Ramos (cell line): ENCODE results near the gene NPM3.

ENCODE experiments used
- in situ Hi-C: fragments of 300-500 bp; cut with MboI; formaldehyde crosslinking; loops from one replicate; pipeline ENCODE4 v1.14.3; 2022; ENCODE audit warnings: low sequenced_read_pairs; ENCODE audit not compliant: unreplicated experiment

NPM3 gene, protein sequence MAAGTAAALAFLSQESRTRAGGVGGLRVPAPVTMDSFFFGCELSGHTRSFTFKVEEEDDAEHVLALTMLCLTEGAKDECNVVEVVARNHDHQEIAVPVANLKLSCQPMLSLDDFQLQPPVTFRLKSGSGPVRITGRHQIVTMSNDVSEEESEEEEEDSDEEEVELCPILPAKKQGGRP

DNA sequence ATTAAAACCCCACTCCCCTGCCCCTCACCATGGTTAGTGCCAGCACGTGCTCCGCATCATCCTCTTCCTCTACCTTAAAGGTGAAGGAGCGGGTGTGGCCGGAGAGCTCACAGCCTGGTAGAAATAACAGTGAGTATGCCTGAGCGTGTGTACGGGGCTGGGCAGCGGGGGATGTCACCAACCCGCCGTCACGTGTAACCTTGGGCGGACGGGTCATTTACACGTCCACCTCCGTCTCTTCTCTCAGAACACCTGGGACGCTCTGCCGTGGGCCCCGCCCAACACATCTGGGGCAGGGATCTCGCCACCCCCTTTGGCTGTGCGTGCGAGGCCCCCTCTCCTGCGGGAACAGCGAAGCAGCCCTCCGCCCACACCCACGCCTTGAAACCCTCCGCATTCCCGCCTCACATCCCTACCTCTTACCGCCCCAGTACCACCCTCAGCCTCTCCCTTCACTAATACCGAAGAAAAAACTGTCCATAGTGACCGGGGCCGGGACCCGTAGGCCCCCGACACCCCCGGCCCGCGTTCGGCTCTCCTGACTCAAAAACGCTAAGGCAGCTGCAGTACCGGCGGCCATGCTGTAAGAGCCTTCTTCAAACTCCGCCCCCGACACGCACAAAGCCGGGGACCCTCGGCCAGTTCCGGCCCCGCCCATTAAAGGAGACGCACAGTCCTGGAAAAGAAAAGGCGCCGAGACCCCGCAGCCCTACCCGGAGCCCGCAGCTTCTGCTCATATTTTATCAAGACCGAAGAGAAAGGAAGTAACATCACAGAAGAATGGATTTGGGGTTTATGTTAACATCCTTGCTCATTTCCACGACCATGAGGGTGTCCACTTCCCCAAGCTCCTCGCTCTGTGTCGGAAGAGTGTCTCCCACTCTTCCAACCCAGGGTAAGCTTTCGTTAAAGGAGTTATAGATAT, at the start of gene NPM3:
Gene NPM3 (minus strand): TSS at position 636 of the 925 bp plus-strand sequence. CDS start 56 bp downstream, at position 580.
- in situ Hi-C loops, result loop anchor here (5.0 kb wide), 1 partner anchor 176 kb away; no protein-coding TSS in a partner anchor

DNA sequence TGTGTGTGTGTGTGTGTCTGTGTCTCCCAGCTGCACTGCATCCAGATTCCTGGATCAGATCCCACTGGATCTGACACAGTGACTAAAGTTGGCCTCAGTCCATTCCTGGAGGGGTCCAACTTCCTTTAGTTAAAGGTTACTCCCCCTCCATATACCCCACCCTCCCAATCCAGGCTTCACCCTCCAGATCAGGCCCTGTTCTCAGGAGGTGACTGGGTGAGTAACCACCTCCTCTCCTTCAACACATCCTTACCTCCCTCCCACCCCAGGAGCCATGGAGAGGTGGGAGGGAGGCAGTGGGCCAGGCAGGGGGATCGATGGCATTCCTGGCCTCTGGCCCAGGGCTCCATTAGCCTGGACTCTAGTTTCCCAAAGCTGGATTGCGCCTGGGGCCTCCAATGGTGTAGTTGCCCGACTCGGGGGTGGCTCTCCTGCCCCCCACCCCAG, 49.1 kb upstream of the NPM3 start:
- in situ Hi-C loops, result no loop called here

DNA sequence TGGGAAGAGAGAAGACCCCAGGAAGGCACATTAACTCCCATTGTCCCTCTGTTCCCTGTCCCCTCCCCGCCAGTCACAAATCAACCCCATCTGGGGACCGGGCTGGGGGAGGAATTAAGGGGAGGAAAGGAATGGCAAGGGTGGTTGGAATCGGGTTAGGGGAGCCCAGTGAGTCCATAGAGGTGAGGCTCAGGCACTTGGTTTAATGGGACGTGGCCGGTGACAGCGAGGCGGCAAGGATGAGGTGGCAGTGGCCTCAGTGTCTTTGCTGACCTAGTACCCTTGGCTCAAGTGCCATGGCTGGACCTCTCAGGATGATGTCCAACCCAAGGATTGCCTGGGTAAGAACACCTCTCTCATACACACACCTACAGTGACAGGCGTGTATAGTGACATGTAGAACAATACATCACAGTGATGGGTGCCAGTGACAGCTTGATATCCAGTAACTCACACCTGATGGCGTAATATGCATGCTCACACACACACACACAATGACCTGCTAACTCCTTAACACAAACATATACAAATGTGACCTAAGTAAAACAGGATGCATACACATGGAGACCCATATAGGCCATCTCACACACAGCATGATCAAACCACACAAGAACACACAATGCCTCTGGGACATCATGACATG, 48.0 kb upstream of the NPM3 start:
- in situ Hi-C loops, result no loop called here

DNA sequence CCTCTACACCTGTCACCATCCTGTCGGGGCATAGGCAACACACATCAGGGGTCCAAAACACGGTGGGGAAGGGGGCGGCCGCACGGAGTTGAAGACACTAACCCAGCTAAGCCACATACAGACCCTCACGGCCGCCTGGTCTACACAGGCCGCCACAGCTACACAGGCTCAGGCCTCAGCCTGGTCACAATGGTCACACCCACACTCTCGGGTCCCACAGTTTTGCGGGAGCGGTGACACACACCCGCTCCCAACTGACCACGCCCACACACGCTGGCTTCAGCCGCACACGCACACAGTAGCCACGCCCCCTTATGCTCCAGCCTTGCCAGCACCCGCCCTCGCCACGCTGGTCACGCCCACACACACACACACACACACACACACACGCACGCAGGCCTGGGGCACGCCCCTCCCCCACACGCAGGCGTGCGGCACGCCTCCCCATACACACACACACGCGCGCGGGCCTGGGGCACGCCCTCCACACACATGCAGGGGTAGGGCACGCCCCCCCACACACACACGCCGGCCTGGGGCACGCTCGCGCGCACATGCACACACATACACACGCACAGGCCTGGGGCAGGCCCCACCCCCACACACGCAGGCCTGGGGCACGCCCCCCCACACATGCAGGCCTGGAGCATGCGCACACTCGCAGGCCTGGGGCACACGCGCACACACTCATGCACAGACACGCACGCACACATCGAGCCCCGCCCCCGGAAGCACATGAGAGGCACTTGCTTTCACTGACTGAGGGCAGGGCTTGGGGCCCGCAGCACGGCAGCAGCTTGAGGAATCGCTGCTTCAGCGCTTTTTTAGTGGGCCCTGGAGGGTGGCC, 47.3 kb upstream of the NPM3 start:
- in situ Hi-C loops, result no loop called here

DNA sequence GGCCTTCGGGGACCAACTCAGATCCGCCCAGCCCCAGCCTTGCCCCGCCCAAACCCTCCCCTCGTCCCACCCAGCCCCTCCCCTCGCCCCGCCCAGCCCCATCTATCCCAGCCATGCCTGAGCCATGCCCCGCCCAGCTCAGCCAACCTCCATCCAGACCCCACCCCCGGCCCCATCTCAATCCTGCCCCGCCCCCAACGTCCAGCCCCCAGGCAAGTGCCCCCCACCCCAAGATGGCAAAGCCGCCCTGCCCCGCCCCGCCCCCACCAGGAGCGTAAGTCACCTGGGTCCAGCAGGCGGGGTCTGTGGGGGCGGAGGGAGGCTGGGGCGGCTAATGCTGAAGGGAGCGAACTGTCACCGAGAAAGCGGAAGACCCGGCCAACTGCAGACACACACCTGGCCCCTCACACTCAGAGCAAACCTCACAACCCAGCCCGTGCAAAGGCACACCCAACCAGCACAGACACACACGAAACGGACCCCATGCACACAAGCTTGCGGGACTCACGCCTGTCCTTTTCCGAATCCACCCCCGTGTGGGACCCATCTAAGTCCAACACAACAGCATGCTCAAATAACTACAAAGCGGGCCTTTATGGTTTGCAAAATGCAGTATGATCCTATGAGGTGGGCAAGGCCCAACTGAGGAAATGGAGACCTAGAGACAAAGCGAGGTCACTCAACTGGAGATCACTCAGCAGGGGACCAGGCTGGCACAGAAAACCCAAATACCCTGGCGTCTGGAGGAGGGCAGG, 46.5 kb upstream of the NPM3 start:
- in situ Hi-C loops, result loop anchor here (10.0 kb wide), 1 partner anchor 825 kb away; no protein-coding TSS in a partner anchor

DNA sequence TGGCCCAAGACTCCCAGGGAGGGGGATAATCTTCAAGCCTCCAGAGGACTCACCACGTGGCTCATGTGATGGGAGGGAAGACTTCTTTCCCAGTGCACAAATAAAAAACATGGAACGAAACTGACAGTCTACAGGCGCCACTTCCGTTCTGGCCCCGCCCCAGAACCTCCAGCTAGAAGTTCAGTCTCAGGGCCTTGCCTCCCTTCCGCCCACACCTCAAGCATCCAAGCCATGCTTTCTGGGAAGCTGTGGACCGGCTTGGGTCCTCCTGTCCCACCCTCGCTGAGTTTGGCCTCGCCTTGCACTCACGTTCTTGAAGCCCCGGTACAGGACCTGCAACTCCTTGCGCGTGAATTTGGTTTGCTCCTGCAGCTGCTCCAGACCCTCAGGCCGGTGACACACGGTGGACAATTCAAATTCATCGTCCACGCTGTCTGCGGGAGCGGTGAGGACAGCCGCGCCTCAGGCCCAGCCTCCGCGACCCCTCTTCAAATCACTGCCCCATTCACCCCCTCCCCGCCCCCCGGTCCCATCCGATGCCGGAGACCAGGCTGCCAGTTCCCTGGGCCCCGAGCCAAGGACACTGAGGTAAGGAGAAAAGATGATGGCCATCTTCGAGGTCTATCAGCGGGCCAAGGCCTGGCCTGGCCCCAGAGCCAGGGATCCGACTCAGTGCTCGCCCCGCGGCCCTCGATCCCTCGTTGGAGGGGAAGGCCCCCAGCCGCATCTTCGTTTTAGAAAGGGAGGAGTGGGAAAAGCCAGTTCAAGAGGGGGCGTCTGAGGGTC, 45.7 kb upstream of the NPM3 start:
- in situ Hi-C loops, result loop anchor here (10.0 kb wide), 1 partner anchor 826 kb away; no protein-coding TSS in a partner anchor

DNA sequence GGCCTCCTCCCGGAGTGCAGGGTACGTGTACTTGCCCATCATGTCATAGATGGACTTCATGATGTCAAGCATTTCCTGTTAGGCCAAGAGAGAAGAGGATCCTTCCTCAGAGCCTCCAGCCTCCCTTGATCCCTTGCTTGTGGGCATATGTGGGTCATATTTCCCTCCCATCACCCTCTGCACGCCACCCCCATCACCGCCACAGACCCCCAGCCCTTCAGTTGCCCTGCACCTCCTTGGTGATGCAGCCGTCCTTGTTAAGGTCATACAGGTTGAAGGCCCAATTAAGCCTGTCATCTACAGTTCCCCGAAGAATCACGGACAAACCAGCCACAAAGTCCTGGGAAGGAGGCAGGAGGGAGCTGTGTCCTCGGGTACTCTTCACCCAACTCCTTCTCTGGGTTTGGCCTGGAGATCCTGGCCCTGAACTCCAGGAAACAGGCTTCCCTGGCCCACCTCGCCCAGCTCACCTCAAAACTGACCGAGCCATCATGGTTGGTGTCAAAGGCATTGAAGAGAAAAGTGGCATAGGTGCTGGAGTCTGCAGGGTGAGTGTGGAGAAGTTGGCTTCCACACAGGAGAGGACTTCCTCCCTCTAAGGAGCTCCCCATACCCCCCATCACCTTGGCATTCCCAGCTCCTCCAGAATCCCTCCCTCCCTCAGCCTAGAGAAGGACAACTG, 44.8 kb upstream of the NPM3 start:
- in situ Hi-C loops, result loop anchor here (10.0 kb wide), 1 partner anchor 827 kb away; no protein-coding TSS in a partner anchor

DNA sequence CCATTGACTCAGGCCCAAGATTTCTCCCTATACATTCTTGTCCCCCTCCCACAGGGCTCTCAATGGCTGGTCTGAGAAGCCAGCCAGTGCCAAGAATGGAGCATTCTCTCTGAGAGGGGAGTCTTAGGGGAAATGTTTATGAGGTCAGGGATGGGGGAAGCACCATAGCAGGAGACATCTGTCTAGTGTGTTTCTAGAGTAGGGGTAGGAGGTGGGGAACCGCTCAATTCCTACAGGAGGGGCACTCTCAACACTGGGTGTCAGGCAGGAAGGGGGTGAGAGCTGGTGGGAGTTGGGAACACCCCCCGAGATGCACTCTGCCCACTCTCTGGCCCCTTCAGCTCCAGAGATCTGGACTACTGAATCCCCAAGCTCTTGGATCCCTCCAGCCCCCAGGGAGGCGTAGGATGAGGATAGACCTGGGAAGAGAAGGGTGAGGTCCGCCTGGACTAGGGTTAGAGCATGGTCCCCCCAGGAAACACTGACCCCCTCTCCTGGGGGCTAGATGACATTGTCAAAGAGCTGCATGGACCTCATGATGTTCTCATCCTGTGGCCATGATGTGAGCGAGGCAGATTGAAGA, 43.7 kb upstream of the NPM3 start:
- in situ Hi-C loops, result loop anchor here (10.0 kb wide), 1 partner anchor 828 kb away; no protein-coding TSS in a partner anchor

DNA sequence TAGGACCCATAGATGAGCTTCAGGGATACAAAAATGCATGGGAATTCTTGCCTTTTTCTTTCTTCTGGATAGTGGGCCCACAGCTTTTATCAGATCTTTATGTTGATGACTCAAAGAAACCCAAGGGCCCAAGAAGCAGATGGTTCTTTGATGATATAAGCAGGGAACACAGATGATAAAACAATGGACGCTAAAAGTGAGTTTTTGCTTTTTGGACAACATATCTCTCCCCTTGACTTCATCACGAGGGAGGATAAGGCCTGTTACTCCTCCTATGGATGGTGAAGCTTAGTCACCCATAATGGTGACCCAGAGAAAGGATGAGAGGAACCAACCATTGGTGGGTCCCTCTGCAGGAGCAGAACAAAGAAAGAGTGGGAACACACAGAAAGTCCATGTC, 41.5 kb upstream of the NPM3 start:
- in situ Hi-C loops, result loop anchor here (10.0 kb wide), 1 partner anchor 830 kb away; no protein-coding TSS in a partner anchor

DNA sequence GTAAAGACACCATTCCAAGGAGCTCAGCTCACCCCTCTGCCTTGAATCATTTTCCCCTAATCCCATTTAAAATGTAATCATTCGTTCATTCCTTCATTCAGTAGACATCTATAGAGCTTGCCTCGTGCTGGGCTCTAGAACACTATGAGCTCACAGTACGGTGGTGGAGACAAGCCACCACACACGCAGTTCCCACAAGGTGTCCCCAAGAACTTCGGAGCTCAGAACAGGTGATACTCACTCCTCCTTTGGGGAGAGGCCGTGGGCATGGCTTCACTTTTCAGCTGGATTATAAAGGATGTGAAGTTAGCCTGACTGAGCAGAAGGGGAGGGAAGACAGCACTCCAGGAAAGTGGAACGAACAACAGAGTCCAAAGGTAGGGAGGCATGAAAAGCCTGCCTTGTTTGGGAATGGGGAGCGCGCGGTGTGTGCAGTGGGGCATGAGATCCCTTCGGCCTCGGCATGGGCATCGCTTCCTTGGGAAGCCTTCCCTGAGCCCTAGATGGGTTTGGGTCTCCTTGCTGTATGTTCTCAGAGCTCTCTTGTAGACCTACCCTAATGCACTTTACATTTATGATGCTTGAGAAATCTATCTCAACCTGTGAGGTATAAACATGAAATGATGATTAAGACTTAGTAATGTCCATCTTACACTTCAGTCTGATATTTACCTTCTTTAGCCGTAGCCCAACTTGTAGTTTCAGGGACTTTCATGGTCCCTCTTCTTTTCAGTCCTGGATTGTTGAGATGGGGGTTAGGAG, 35.8 kb upstream of the NPM3 start:
- in situ Hi-C loops, result no loop called here

DNA sequence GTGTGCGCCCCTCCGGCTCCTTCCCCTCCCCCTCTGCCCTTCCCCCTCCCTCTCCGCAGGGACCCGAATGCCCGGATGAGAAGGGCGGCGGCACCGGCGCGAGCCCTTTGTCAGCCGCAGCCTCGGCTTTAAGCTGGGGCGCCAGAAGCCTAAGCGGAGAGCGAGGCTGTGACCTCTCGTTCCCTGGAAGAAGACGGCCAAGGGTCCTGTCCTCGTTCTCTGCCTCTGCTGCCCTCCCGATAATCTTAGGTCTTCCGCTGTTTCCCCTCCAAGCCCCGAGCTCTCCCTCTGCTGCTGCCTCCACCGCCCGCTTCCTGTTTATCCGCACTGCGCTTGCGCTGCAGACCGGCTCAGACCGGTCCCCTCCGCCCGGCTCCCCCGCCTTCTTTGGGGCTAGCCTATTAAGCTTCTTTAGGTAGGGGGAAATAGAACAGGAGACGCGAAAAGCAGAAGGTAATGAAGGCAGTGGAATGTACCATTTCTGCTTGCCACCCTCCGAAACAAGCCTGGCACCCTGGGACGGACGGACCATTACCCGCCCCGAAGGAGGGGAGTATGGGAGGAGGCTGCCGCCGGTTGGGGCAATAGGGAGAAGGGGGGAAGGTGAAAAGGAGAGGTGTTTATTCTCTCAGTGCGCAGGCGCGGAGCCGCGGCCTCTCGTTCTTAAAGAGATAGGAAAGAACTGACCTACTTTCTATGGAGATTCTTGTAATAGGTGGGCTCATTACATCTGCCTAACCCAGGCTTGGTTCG, 35.0 kb upstream of the NPM3 start, which contains the start of gene OGA:
Gene OGA (minus strand): TSS at position 326 of the 753 bp plus-strand sequence. CDS start 422 bp downstream, outside the sequence.
- in situ Hi-C loops, result no loop called here

DNA sequence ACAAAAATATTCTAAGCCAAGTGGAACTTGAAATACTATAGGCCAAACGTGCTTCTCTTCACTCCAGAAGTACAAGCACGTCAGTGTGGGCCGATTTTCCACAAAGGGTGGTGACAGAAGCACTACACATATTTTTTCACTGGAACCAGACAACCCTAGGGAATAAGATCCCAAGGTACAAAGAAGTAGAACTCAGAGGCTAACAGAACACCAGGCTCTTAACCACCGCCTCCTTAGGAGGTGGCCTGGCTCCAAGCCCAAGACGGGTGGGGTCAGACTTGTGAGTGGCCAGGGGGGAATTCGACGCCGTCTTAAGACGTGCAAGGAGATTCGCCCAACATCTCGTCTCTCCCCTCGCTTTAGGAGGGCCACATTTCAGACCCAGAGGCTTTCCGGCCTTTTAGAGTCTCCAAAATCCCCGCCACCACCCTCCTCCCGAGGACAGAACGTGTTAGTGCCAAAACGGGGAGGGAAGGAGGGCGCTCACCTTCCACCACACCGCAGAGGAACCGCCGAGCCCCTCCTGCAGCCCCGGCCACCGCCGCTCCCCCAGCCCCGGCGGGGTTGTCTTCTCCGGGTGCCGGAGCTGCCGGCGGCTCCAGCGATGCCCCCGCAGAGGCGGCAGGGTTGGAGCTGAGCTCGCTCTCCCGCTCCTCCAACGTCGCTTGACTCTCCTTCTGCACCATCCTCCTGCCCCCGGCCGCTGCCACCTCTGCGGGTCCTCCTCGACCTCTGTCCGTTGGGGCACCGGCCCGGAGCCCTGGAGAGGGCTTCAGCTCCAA, 34.3 kb upstream of the NPM3 start:
- in situ Hi-C loops, result no loop called here

DNA sequence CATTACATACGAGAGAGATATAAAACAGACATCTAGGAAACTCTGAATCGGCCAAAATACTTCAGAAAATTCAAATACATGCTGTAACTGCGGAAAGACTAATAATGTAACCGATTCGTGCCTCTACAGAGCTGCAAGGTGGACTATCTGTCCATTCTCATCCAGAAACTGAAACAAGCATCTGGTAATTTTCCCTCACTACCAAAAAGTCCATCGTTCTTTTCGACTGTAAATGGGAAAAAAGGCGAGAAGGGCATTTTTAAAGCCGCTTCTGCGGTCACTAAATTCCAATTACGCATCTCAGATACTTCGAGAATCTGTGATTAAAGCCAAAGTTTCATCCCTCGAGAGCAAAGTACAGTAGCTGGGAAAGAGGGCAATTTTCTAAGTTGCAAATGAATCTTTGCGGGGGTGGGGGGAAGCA, 33.7 kb upstream of the NPM3 start:
- in situ Hi-C loops, result no loop called here

DNA sequence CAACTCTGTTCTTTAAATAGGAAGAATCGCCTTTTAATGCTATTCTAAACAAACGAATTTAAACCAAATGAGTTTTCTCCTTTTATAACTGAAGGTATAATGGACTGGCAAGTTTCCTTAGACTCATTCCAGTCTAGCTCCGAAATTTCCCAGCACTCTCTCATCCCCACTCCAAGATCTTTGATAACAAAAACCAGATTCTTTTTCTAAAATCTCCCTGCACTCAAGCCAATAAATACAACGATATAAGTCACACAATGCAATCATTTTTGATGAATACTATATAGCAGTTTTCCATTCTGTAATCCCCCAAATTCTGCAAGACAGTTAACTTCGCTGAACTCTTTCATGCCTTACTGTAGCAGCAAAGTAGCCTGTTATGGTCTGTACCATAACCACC, 33.1 kb upstream of the NPM3 start:
- in situ Hi-C loops, result no loop called here

DNA sequence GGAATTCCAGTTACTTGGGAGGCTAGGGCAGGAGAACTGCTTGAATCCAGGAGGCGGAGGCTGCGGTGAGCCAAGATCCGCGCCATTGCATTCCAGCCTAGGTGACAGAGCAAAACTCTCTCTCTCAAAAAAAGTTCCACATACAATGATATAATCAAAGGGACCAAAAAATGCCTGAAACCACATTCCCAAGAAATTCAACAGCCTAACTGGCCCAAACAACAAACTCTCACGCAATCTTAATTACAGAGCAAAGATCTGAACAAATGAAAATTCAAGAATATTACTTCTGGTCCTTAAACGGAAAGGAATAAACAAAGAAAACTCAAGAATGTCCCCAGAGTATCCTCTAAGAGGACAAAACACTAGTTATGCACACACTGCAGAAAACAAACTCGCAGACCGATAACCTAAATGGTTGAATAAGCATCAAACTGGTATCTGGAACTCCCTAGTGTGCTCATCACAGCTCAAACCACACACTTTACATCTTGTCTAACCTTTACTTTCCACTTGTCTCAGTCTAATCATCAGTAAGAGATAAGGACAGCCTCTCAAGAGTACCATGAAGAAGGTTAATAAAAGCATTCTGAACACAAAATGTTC, 31.3 kb upstream of the NPM3 start:
- in situ Hi-C loops, result no loop called here
